ENCODE data around the gene CPSF4. TPM values are rescaled to one million over a fixed set of nuclear protein-coding genes. Genes with fewer than 3 reads are reported as not detected.

Gene CPSF4
- 15.6 TPM for total RNA-seq
- polyA plus RNA-seq = 26.4 TPM

GRCh38 chr7:99438573-99439480 is at the start of gene CPSF4, which contains the start of gene PTCD1:
Gene CPSF4 (plus strand): TSS chr7:99438943. CDS start chr7:99439083, 140 bp downstream.
Gene PTCD1 (minus strand): TSS chr7:99438798. CDS start chr7:99435242, 3,556 bp downstream.
- peak within 1 kb of the TSS; percentile 61 for H3K27ac ChIP-seq (ENCODE audit: low read depth)
- H3K36me3 ChIP-seq (ENCODE audit: insufficient read depth) = no peaks in the 10 kb centered on the region
- H3K4me1 ChIP-seq (ENCODE audit: insufficient read depth) = no peaks in the 10 kb centered on the region
- under 1% methylated on average over 89 of the region's 89 CpGs for WGBS
- H3K4me3 ChIP-seq (ENCODE audit: low read depth, low read length) = peak within 1 kb of the TSS; percentile 81
- peak; percentile 84 for DNase-seq (ENCODE audit: extremely low spot score)

GRCh38 chr7:99389772-99390171 is 49.0 kb upstream of the CPSF4 start:
- Histone ChIP-seq H3K4me3 (ENCODE audit: low read depth, low read length) (no peak overlapping the region), H3K36me3 (ENCODE audit: insufficient read depth) (peaks cover 2% of the 10 kb centered on the region), H3K4me1 (ENCODE audit: insufficient read depth) (no peaks in the 10 kb centered on the region), H3K27ac (ENCODE audit: low read depth) (no peak overlapping the region)
- 91% methylated on average over 13 of the region's 13 CpGs for WGBS
- no peak for DNase-seq (ENCODE audit: extremely low spot score)

- 92% methylated on average over 23 of the region's 23 CpGs for WGBS
- DNase-seq (ENCODE audit: extremely low spot score) = no peak
- H3K27ac ChIP-seq (ENCODE audit: low read depth) = no peak overlapping the region
- no peaks in the 10 kb centered on the region for H3K4me1 ChIP-seq (ENCODE audit: insufficient read depth)
- no peaks in the 10 kb centered on the region for H3K36me3 ChIP-seq (ENCODE audit: insufficient read depth)
- no peak overlapping the region for H3K4me3 ChIP-seq (ENCODE audit: low read depth, low read length)
These were observed 47.7 kb upstream of the CPSF4 start for GRCh38 chr7:99390941-99391602.

GRCh38 chr7:99392046-99392445 is 46.7 kb upstream of the CPSF4 start:
- no peaks in the 10 kb centered on the region for H3K4me1 ChIP-seq (ENCODE audit: insufficient read depth)
- H3K27ac ChIP-seq (ENCODE audit: low read depth) = no peak overlapping the region
- no peaks in the 10 kb centered on the region for H3K36me3 ChIP-seq (ENCODE audit: insufficient read depth)
- 83% methylated on average over 8 of the region's 8 CpGs for WGBS
- H3K4me3 ChIP-seq (ENCODE audit: low read depth, low read length) = no peak overlapping the region
- no peak for DNase-seq (ENCODE audit: extremely low spot score)

GRCh38 chr7:99392659-99393354 is 45.9 kb upstream of the CPSF4 start:
- no peaks in the 10 kb centered on the region for H3K36me3 ChIP-seq (ENCODE audit: insufficient read depth)
- no peak for DNase-seq (ENCODE audit: extremely low spot score)
- H3K27ac ChIP-seq (ENCODE audit: low read depth) = peak overlapping the region; percentile 47
- WGBS = 5% methylated on average over 68 of the region's 68 CpGs
- H3K4me3 ChIP-seq (ENCODE audit: low read depth, low read length) = peak overlapping the region; percentile 41
- no peaks in the 10 kb centered on the region for H3K4me1 ChIP-seq (ENCODE audit: insufficient read depth)

GRCh38 chr7:99393355-99394187 is 45.2 kb upstream of the CPSF4 start:
- peak overlapping the region; percentile 47 for H3K27ac ChIP-seq (ENCODE audit: low read depth)
- H3K4me1 ChIP-seq (ENCODE audit: insufficient read depth) = no peaks in the 10 kb centered on the region
- peak overlapping the region; percentile 41 for H3K4me3 ChIP-seq (ENCODE audit: low read depth, low read length)
- 35% methylated on average over 30 of the region's 30 CpGs for WGBS
- no peaks in the 10 kb centered on the region for H3K36me3 ChIP-seq (ENCODE audit: insufficient read depth)
- DNase-seq (ENCODE audit: extremely low spot score) = no peak

- no peak for DNase-seq (ENCODE audit: extremely low spot score)
- Histone ChIP-seq H3K27ac (ENCODE audit: low read depth) (no peak overlapping the region), H3K4me1 (ENCODE audit: insufficient read depth) (no peaks in the 10 kb centered on the region), H3K36me3 (ENCODE audit: insufficient read depth) (no peaks in the 10 kb centered on the region), H3K4me3 (ENCODE audit: low read depth, low read length) (no peak overlapping the region)
- 86% methylated on average over 4 of the region's 4 CpGs for WGBS
These were observed 44.6 kb upstream of the CPSF4 start for GRCh38 chr7:99394188-99394502.

GRCh38 chr7:99395616-99396327 is 43.0 kb upstream of the CPSF4 start:
- peaks cover 3% of the 10 kb centered on the region for H3K36me3 ChIP-seq (ENCODE audit: insufficient read depth)

GRCh38 chr7:99396418-99397296 is 42.1 kb upstream of the CPSF4 start:
- H3K4me1 ChIP-seq (ENCODE audit: insufficient read depth) = no peaks in the 10 kb centered on the region
- WGBS = 78% methylated on average over 21 of the region's 21 CpGs
- no peak overlapping the region for H3K4me3 ChIP-seq (ENCODE audit: low read depth, low read length)
- peaks cover 7% of the 10 kb centered on the region for H3K36me3 ChIP-seq (ENCODE audit: insufficient read depth)
- H3K27ac ChIP-seq (ENCODE audit: low read depth) = no peak overlapping the region
- DNase-seq (ENCODE audit: extremely low spot score) = no peak

More at GRCh38 chr7:99395616-99396327, 43.0 kb upstream of the CPSF4 start:
- no peak for DNase-seq (ENCODE audit: extremely low spot score)
- WGBS = 85% methylated on average over 14 of the region's 14 CpGs
- Histone ChIP-seq H3K4me1 (ENCODE audit: insufficient read depth) (no peaks in the 10 kb centered on the region), H3K4me3 (ENCODE audit: low read depth, low read length) (no peak overlapping the region), H3K27ac (ENCODE audit: low read depth) (no peak overlapping the region)

GRCh38 chr7:99397297-99397983 is 41.3 kb upstream of the CPSF4 start:
- 81% methylated on average over 18 of the region's 18 CpGs for WGBS
- H3K27ac ChIP-seq (ENCODE audit: low read depth) = no peak overlapping the region
- no peaks in the 10 kb centered on the region for H3K4me1 ChIP-seq (ENCODE audit: insufficient read depth)
- peaks cover 7% of the 10 kb centered on the region for H3K36me3 ChIP-seq (ENCODE audit: insufficient read depth)
- no peak overlapping the region for H3K4me3 ChIP-seq (ENCODE audit: low read depth, low read length)
- no peak for DNase-seq (ENCODE audit: extremely low spot score)

- WGBS = 82% methylated on average over 5 of the region's 5 CpGs
- no peak overlapping the region for H3K27ac ChIP-seq (ENCODE audit: low read depth)
- H3K36me3 ChIP-seq (ENCODE audit: insufficient read depth) = peaks cover 7% of the 10 kb centered on the region
- H3K4me1 ChIP-seq (ENCODE audit: insufficient read depth) = no peaks in the 10 kb centered on the region
- no peak overlapping the region for H3K4me3 ChIP-seq (ENCODE audit: low read depth, low read length)
- no peak for DNase-seq (ENCODE audit: extremely low spot score)
These were observed 39.8 kb upstream of the CPSF4 start for GRCh38 chr7:99398891-99399445.

Data from urinary bladder (tissue), 4 donors.